T-helper 22 cell (primary cell): Measurements from ENCODE around the gene HSD3B2.

Source experiments
- DNase-seq: peaks from one replicate; pipeline ENCODE4 v3.0.0-alpha.2; 2020; ENCODE audit warnings: low read depth

The HSD3B2 gene

GRCh38 chr1:119463569-119463968 is 48.6 kb downstream of the HSD3B2 start:
- no peak for DNase-seq

- no peak for DNase-seq
Measured at GRCh38 chr1:119466445-119466844, 51.5 kb downstream of the HSD3B2 start.

GRCh38 chr1:119467219-119467618 is 52.3 kb downstream of the HSD3B2 start:
- no peak for DNase-seq

GRCh38 chr1:119467857-119468668 is 53.1 kb downstream of the HSD3B2 start:
- no peak for DNase-seq

- DNase-seq: no peak
Measured at GRCh38 chr1:119469741-119470140, 54.8 kb downstream of the HSD3B2 start.

- DNase-seq: no peak
Measured at GRCh38 chr1:119470377-119470776, 55.4 kb downstream of the HSD3B2 start.

- DNase-seq: no peak
Measured at GRCh38 chr1:119470958-119471357, 56.0 kb downstream of the HSD3B2 start.

- no peak for DNase-seq
Measured at GRCh38 chr1:119471566-119471965, 56.6 kb downstream of the HSD3B2 start.

- DNase-seq: no peak
Measured at GRCh38 chr1:119472080-119472818, 57.3 kb downstream of the HSD3B2 start.
